HG03103 (cell line): ENCODE measurements around the gene CRIM1.
"Not testable (repeated sequence)": the region's sequence is repeated elsewhere in the genome, so short reads cannot be mapped to it uniquely, and the experiment has no call there.

Experiments used
- ATAC-seq: cut with Tn5 transposase; IDR thresholded peaks from one replicate; pipeline ENCODE4 v1.9.1; 2021; ENCODE audit warnings: low read depth; ENCODE audit not compliant: unreplicated experiment

CRIM1 gene

GRCh38 chr2:36355151-36355889 is at the start of gene CRIM1:
TSS of gene CRIM1 (plus strand) at chr2:36355778. CDS start at chr2:36356293, 515 bp downstream.
- ATAC-seq: peak; percentile 30

GRCh38 chr2:36307441-36307840 is 48.1 kb upstream of the CRIM1 start:
- no peak for ATAC-seq

GRCh38 chr2:36310444-36310843 is 45.1 kb upstream of the CRIM1 start:
- not testable (repeated sequence) for ATAC-seq

- ATAC-seq: no peak
Observed at GRCh38 chr2:36318547-36318946, 37.0 kb upstream of the CRIM1 start.

GRCh38 chr2:36322108-36322507 is 33.5 kb upstream of the CRIM1 start:
- ATAC-seq: no peak

- ATAC-seq: no peak
Observed at GRCh38 chr2:36326286-36326685, 29.3 kb upstream of the CRIM1 start.

GRCh38 chr2:36329251-36329650 is 26.3 kb upstream of the CRIM1 start:
- ATAC-seq: no peak

GRCh38 chr2:36329746-36330472 is 25.7 kb upstream of the CRIM1 start:
- no peak for ATAC-seq

- no peak for ATAC-seq
Observed at GRCh38 chr2:36330473-36331395, 24.8 kb upstream of the CRIM1 start.

GRCh38 chr2:36333350-36334012 is 22.1 kb upstream of the CRIM1 start:
- no peak for ATAC-seq

- ATAC-seq: no peak
Observed at GRCh38 chr2:36335597-36335996, 20.0 kb upstream of the CRIM1 start.

- no peak for ATAC-seq
Observed at GRCh38 chr2:36336321-36336720, 19.3 kb upstream of the CRIM1 start.

- ATAC-seq: peak; percentile 59
Observed at GRCh38 chr2:36337354-36337753, 18.2 kb upstream of the CRIM1 start.

GRCh38 chr2:36338124-36338826 is 17.3 kb upstream of the CRIM1 start:
- ATAC-seq: no peak

GRCh38 chr2:36338827-36339145 is 16.8 kb upstream of the CRIM1 start:
- ATAC-seq: no peak

GRCh38 chr2:36339607-36340218 is 15.9 kb upstream of the CRIM1 start:
- no peak for ATAC-seq

GRCh38 chr2:36343606-36344005 is 12.0 kb upstream of the CRIM1 start:
- no peak for ATAC-seq

GRCh38 chr2:36348721-36349120 is 6.9 kb upstream of the CRIM1 start:
- no peak for ATAC-seq

GRCh38 chr2:36351291-36351690 is 4.3 kb upstream of the CRIM1 start:
- no peak for ATAC-seq
